Nephron progenitor cell (in vitro differentiated cells): ENCODE measurements around the gene LRRC51.

ENCODE experiments used
- DNase-seq: peaks from one replicate; pipeline ENCODE4 v3.0.0; 2021
- H3K27ac Mint-ChIP-seq: 2 replicates; pipeline ENCODE4 v1.8.0; 2021; ENCODE audit warnings: mild to moderate bottlenecking, moderate library complexity, mixed read lengths
- H3K27me3 Mint-ChIP-seq: 2 replicates; pipeline ENCODE4 v1.8.0; 2021; ENCODE audit warnings: mild to moderate bottlenecking, low read depth, mixed read lengths; ENCODE audit not compliant: poor library complexity
- H3K36me3 Mint-ChIP-seq: 2 replicates; pipeline ENCODE4 v1.8.0; 2021; ENCODE audit warnings: low read depth, mixed read lengths
- H3K4me1 Mint-ChIP-seq: 2 replicates; pipeline ENCODE4 v1.8.0; 2021; ENCODE audit warnings: mixed read lengths
- H3K4me3 Mint-ChIP-seq: 2 replicates; pipeline ENCODE4 v1.8.0; 2021; ENCODE audit warnings: mild to moderate bottlenecking, moderate library complexity, mixed read lengths
- H3K9me3 Mint-ChIP-seq: 2 replicates; pipeline ENCODE4 v1.8.0; 2021; ENCODE audit warnings: mild to moderate bottlenecking, moderate library complexity, mixed read lengths
- CTCF ChIP-seq: fragments of 200-600 bp; sonication (generic); IDR thresholded peaks from 2 replicates; pipeline ENCODE4 v1.5.0; 2021; ENCODE audit warnings: antibody characterized with exemption

Gene LRRC51

GRCh38 chr11:72048766-72049460 lies 31.7 kb upstream of the LRRC51 start:
- H3K27ac Mint-ChIP-seq = peak overlapping the region; percentile 92
- no peak for TF ChIP-seq CTCF
- H3K4me1 Mint-ChIP-seq = peaks cover 29% of the 10 kb centered on the region
- H3K36me3 Mint-ChIP-seq = peaks cover 12% of the 10 kb centered on the region
- DNase-seq = no peak
- H3K27me3 Mint-ChIP-seq = no peaks in the 10 kb centered on the region
- H3K4me3 Mint-ChIP-seq = no peak overlapping the region
- no peaks in the 10 kb centered on the region for H3K9me3 Mint-ChIP-seq

- H3K27ac Mint-ChIP-seq = no peak overlapping the region
- DNase-seq = no peak
- H3K4me3 Mint-ChIP-seq = no peak overlapping the region
- no peaks in the 10 kb centered on the region for H3K9me3 Mint-ChIP-seq
- TF ChIP-seq CTCF = no peak
- H3K36me3 Mint-ChIP-seq = peaks cover 12% of the 10 kb centered on the region
- no peaks in the 10 kb centered on the region for H3K27me3 Mint-ChIP-seq
- no peaks in the 10 kb centered on the region for H3K4me1 Mint-ChIP-seq
Measured at GRCh38 chr11:72058416-72059034, 22.1 kb upstream of the LRRC51 start.

GRCh38 chr11:72061739-72062396 lies 18.8 kb upstream of the LRRC51 start:
- Mint-ChIP-seq H3K27ac (peak overlapping the region; percentile 31), H3K36me3 (peaks cover 19% of the 10 kb centered on the region), H3K9me3 (no peaks in the 10 kb centered on the region), H3K27me3 (no peaks in the 10 kb centered on the region), H3K4me1 (no peaks in the 10 kb centered on the region), H3K4me3 (no peak overlapping the region)
- TF ChIP-seq CTCF = no peak
- no peak for DNase-seq

- no peaks in the 10 kb centered on the region for H3K9me3 Mint-ChIP-seq
- TF ChIP-seq CTCF = no peak
- H3K4me1 Mint-ChIP-seq = peaks cover 29% of the 10 kb centered on the region
- H3K27ac Mint-ChIP-seq = peak overlapping the region; percentile 37
- H3K36me3 Mint-ChIP-seq = peaks cover 25% of the 10 kb centered on the region
- no peaks in the 10 kb centered on the region for H3K27me3 Mint-ChIP-seq
- no peak for DNase-seq
- H3K4me3 Mint-ChIP-seq = no peak overlapping the region
Measured at GRCh38 chr11:72066855-72067254, 13.8 kb upstream of the LRRC51 start.

GRCh38 chr11:72067266-72067665 lies 13.4 kb upstream of the LRRC51 start:
- no peak for DNase-seq
- Mint-ChIP-seq H3K27ac (no peak overlapping the region), H3K4me1 (peaks cover 33% of the 10 kb centered on the region), H3K27me3 (no peaks in the 10 kb centered on the region), H3K36me3 (peaks cover 21% of the 10 kb centered on the region), H3K9me3 (no peaks in the 10 kb centered on the region), H3K4me3 (no peak overlapping the region)
- no peak for TF ChIP-seq CTCF
